ENCODE measurements around the gene SMOC1.

The SMOC1 gene

GRCh38 chr14:70043001-70043400 lies 163.8 kb downstream of the SMOC1 start:
- DNase-seq (ENCODE audit: low read depth): no peak

DNA sequence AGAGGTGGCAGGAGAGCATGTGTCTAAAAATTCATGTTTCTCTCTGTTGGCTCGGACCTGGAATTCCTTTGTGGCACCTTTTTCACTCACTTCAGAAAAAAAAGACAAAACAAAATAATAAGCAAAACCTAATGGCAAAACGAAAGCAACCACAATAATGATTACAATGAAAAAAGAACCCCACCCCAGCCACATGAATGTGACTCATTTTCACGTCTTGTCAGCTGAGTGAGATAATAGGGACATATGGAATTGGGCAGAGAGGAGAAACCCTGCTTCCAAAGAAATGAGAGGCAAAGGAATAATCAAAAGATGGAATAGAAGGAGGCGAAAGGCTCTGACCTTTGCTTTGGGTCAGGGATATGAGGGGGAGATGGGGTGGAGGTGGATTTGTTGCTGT lies 166.1 kb downstream of the SMOC1 start:
- no peak for DNase-seq (ENCODE audit: low read depth)

GRCh38 chr14:70045844-70046535 lies 166.8 kb downstream of the SMOC1 start:
- DNase-seq (ENCODE audit: low read depth): no peak

DNA sequence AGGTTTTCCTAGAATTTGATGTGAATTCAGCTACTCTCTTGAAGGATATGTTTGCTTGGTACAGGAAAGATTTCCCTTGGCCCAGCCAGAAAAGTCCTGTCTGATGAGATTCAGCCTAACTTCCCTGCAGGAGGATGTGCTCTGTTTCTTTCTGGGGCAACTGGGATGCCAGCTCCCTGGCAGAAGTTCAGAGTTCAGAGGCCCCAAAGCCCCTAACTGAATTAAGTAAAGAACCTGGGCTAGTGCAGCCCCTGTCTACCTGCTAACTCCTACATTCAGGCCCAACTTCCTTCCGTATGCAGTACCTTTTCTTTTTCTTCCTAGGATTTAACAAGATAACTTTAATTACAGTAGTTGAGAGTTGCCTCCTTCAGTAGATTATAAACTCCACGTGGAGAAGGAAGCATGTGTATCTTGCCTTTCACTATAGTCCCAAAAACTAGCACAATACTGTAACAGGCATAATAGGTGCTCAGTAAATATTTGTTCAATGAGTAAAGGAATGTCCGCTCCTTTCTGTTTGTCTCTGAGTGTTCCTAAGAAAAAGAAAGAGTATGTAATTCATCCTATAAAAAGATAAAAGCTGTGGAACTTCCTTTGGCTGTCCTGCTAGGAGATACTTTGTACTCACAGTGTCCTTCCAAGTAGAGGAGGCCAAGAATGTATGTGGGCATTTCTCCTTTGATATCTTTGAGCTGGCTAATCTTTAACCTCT lies 168.5 kb downstream of the SMOC1 start:
- DNase-seq (ENCODE audit: low read depth): no peak

DNA sequence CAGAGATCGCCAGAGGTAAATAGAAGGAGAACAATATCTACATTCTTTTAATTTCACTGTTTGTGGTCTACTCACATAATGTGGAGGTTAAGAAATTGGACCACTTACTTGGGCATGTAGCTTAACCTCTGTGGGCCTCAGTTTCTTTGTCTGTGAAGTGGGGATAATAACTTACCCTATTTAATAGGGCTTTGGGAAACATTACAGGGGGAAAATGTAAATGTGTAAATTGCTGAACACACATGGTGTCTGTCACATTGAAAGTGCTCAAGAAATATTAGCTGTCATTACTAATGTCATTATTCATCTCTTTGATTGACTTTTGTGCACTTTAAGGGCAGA lies 169.1 kb downstream of the SMOC1 start:
- no peak for DNase-seq (ENCODE audit: low read depth)

DNA sequence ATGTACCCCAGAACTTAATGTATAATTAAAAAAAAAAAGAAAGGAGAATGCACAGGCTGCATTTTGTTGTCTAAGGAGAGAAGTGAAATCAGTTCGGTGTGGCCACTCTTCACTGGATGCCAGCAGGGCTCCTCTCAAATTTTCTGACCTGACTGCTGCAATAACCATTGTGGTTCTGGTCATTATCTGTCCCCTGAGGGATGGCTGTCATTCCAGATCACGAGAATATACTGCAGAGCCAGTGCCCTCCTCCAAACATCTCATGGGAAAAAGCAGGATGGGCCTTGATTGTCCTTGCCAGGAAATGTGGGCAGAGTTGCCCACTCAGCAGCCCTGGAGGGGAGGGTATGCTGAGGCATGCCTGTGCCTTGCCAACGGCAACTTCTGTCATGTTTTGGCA lies 170.4 kb downstream of the SMOC1 start:
- DNase-seq (ENCODE audit: low read depth): no peak

DNA sequence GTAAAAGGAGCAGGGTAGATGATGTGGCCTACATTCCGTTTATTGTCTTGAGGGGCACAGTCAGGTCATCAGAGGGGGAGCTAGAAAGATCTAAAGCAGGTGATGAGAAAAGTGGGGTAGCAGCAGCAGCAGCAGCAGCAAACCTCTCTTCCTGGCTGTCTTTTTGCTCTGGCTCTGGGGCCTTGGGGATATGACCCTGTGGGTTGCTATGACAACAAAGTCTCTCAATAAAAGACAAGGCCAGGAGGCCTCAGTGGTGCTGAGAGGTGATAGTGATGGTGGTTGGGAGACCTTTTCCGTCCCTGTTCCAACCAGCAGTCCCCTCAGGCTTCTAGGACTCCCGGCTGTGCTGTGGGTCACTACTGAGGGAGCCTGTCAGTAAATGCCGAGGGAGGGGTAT lies 170.9 kb downstream of the SMOC1 start:
- no peak for DNase-seq (ENCODE audit: low read depth)

- no peak for DNase-seq (ENCODE audit: low read depth)
These were observed 173.8 kb downstream of the SMOC1 start for GRCh38 chr14:70052990-70053389.

DNA sequence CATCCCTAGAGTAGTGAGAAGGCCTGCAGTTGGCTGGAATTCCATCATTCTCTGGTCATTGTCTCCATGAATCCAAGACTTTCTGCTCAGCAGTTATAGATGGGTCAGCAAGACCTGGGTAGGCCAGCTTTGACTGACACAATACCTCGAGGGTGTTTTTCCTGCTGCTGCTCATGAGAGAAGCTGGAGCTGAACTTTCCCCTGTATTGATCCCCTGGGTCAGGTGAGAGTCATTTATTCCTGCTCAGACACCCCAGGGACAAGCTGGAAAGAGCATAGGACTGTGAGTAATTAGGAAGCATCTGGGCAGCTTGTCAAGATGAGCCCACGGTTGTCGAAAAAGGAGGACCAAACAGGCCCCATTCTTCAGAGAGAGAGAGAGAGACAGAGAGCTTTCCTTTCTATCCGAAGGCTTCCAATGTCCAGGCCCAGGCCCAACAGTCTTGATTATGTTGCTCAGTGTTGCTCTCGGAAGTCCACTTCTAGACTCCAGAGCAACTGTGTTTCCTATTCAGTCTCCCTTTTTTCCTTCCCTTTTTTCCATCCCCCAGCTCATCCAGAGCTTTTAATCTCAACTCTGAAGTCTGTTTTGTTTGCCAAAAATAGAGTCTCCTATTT lies 178.4 kb downstream of the SMOC1 start:
- no peak for DNase-seq (ENCODE audit: low read depth)

DNA sequence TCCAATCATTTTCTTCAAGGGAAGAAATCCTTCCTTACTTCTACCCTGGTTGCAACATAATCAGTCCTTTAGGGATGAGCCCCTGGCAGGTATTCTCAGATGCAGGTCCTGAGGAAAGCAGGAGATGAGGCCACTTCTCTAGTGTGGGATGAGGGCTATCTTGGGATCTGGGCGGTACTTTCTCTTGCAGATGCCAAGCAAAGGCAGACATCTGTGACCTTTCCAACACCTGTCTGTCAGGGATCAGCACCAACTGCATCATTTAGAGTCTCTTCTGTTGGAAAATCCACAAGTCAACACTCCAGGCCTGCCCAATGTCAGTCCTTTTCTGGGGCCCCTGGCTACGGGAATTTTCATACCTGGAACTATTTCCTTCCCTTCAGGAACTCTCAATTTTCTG lies 180.3 kb downstream of the SMOC1 start:
- DNase-seq (ENCODE audit: low read depth): no peak

- DNase-seq (ENCODE audit: low read depth): no peak
These were observed 181.9 kb downstream of the SMOC1 start for GRCh38 chr14:70061108-70061507.

- DNase-seq (ENCODE audit: low read depth): no peak
These were observed 185.1 kb downstream of the SMOC1 start for GRCh38 chr14:70064136-70064865.

DNA sequence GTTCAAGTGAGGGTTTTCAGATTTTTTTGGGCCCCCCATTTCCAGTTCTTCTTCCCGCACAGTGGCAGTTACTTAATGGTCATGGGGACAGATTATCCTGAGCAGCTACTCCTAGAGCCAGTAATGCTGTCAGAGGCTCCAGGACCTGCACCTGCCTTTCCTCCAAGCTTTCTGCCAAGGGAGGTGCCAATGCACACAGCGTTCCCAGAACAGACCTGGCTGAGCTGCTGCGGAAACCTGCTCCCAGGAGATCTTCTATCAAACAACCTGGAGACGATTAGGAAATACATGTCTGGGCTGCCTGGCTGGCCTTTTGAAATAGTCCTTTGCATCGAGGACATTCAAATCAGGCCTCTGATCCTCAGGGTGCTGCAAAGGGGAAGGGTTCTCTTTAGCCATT lies 188.6 kb downstream of the SMOC1 start:
- no peak for DNase-seq (ENCODE audit: low read depth)

GRCh38 chr14:70069186-70069585 lies 190.0 kb downstream of the SMOC1 start:
- DNase-seq (ENCODE audit: low read depth): no peak

DNA sequence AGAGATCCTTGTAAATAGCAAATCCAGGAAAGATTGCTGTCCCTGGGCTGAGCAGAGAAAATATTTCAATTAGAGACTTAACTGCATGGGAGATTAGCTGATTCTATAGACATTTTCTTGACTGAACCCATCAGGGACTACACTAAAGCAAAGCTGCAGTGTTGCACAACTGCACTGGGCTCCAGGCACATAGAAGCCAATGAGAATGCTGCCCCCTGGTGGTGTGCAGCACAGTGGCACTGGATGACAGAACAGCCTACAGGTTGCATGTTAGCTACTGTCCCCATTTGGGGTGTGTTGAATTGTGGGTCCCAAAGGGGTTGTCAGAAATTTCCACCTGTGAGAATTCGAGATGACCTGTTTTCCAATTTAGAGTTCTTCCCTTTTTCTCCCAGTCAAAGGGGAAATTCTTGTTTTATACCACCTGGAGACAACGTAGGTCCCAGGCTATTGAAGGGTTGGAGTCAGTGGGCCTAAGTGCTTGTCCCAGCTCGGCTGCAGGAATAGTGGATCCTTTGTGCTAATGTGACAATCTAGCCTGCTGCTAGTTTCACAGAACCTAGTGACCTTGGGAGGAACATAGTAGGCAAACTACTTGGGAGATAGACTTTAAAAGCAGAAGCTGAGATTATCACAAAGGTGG lies 194.8 kb downstream of the SMOC1 start:
- no peak for DNase-seq (ENCODE audit: low read depth)

GRCh38 chr14:70077005-70077404 lies 197.8 kb downstream of the SMOC1 start:
- no peak for DNase-seq (ENCODE audit: low read depth)

GRCh38 chr14:70077720-70078119 lies 198.5 kb downstream of the SMOC1 start:
- no peak for DNase-seq (ENCODE audit: low read depth)

DNA sequence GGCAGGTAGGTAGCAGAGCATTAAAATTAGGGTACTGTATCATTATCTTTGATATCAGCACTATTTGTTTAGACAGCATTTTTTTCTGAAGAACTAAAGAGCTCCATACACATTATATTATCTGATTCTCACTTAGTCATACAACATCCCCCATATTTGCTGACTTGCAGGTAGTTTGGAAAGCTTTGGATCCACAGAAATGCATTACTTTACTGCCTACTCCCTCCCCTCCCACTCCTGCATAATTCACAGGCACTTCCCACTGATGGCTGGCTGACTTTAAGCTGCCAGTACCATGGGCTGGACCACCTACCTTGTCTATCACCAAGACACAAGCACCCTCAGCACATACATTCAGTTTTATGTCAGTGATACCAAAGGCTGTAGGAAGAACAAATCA lies 199.1 kb downstream of the SMOC1 start:
- DNase-seq (ENCODE audit: low read depth): no peak

DNA sequence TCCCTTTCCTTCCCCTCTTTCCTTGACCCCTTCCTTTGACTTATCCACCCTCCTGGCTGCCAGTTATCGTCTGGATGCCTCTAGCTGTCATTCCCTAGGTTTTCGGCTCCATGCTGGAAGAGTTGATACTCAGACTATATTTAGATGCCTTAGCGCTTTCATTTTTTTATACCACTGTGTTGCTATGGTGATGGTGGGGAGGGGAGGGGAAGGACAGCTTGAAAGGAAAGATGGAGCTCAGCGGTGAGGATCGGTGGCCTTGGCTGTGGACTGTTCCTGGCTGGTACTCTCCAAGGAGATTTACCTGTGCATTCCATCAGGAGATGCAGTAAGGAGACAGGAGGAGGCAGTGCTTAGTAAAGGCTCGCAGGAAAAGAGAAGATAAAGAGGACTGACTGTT lies 200.9 kb downstream of the SMOC1 start:
- DNase-seq (ENCODE audit: low read depth): no peak
